Measurements from ENCODE around the gene FBXL15. TPM values are rescaled to one million over a fixed set of nuclear protein-coding genes. Genes with fewer than 3 reads are reported as not detected.
A peak's percentile ranks its signal among the peaks of the same experiment; 100 is the strongest.

Gene FBXL15
- total and polyA plus RNA-seq, 2 of the 4 experiments (the other 2 are of a cell fraction) = 3.0 to 8.4 TPM

- POLR2A ChIA-PET (ENCODE audit: unreplicated experiment) = no interaction called here
- Histone ChIP-seq H3K4me3 (ENCODE audit: insufficient read depth, low read depth, low read length) (no peak overlapping the region), H2AFZ (replicated peaks; ENCODE audit: low read length, poor library complexity) (no peak overlapping the region), H4K20me1 (ENCODE audit: insufficient read depth, low read length) (no peaks in the 10 kb centered on the region; the same call in 1 of the 2 replicates), H3K56ac (ENCODE audit: extremely low read depth, insufficient read depth, low read length) (no peak overlapping the region), H3K23ac (ENCODE audit: low read depth, low read length) (no peak overlapping the region), H2BK15ac (ENCODE audit: low read depth, low read length) (no peak overlapping the region), H2AK9ac (replicated peaks; ENCODE audit: low read depth, low read length, poor library complexity) (no peak overlapping the region), H3K4ac (ENCODE audit: low read depth, low read length) (no peak overlapping the region), H3K4me2 (ENCODE audit: low read depth, low read length) (no peak overlapping the region), H2AK5ac (ENCODE audit: low read depth, low read length) (peak overlapping the region; percentile 10; the same call in 1 of the 2 replicates), H3K14ac (replicated peaks; ENCODE audit: low read depth, low read length) (no peak overlapping the region), H3K79me1 (ENCODE audit: low read depth in 1 of 2, low read length in 2 of 2) (no peaks in the 10 kb centered on the region; a peak in 1 of 4 replicates), H3K9me1 (ENCODE audit: insufficient read depth, low read length) (peaks cover 15% of the 10 kb centered on the region), H4K91ac (ENCODE audit: insufficient read depth, low read depth, low read length) (no peak overlapping the region), H4K5ac (ENCODE audit: low read depth, low read length) (no peak overlapping the region), H3K27me3 (ENCODE audit: control insufficient read depth, insufficient read depth, low read length) (peaks cover 13% of the 10 kb centered on the region), H3K27ac (ENCODE audit: insufficient read depth, low read length) (no peak overlapping the region), H3K18ac (ENCODE audit: low read depth, low read length) (no peak overlapping the region), H4K8ac (ENCODE audit: low read depth in 2 of 2, low read length in 2 of 2) (no peak overlapping the region), H2BK20ac (ENCODE audit: low read depth, low read length) (no peak overlapping the region), H2BK5ac (ENCODE audit: low read depth, low read length, poor library complexity, severe bottlenecking) (no peak overlapping the region), H3K36me3 (ENCODE audit: control insufficient read depth, insufficient read depth, low read length) (no peaks in the 10 kb centered on the region), H3K9ac (ENCODE audit: low read depth, low read length) (no peak overlapping the region), H2BK120ac (ENCODE audit: low read depth, low read length) (no peak overlapping the region), H3K9me3 (ENCODE audit: control insufficient read depth, insufficient read depth, low read length) (no peaks in the 10 kb centered on the region), H3K4me1 (ENCODE audit: control insufficient read depth, insufficient read depth, low read length) (peaks cover 15% of the 10 kb centered on the region)
- WGBS, 2 experiments (ENCODE audit: extremely low coverage in 2 of 2, insufficient read length in 1 of 2) = 89% methylated on average over 7 of the region's 9 CpGs; no CpG with 5 or more reads in 1 of the 2 experiments
- TF ChIP-seq FOS (IDR thresholded peaks at IDR 0.05; ENCODE audit: low read depth, low read length) (no peak), MAFK (IDR thresholded peaks at IDR 0.05; ENCODE audit: low read depth, low read length) (no peak), MAZ (IDR thresholded peaks at IDR 0.05; ENCODE audit: borderline replicate concordance, low read depth, low read length) (no peak), POLR2A (IDR thresholded peaks at IDR 0.05; ENCODE audit: low read depth, low read length) (no peak), CHD1 (IDR thresholded peaks at IDR 0.05; ENCODE audit: low read depth, low read length) (no peak), USF2 (IDR thresholded peaks at IDR 0.05; ENCODE audit: low read depth, low read length) (no peak), ELK1 (IDR thresholded peaks at IDR 0.05; ENCODE audit: borderline replicate concordance, low read depth, low read length) (no peak), RCOR1 (IDR thresholded peaks at IDR 0.05; ENCODE audit: insufficient replicate concordance, low read length) (no peak)
- DNase-seq (no peak), ATAC-seq (ENCODE audit: low read depth) (no peak)
- no TSS peak for BruUV-seq (replicated peaks)
- CTCF ChIA-PET = no interaction called here
- in situ Hi-C loops (cut with MboI; ENCODE audit: low sequenced_read_pairs) = no loop called here
- intact Hi-C loops (cut with micrococcal nuclease) = no loop called here
- dilution Hi-C loops (cut with HindIII; ENCODE audit: low sequenced_read_pairs, unreplicated experiment) = no loop called here
These were observed 37.0 kb downstream of the FBXL15 start for GRCh38 chr10:102457591-102458150.
